Measurements from ENCODE around the gene TOPORS.

DNA sequence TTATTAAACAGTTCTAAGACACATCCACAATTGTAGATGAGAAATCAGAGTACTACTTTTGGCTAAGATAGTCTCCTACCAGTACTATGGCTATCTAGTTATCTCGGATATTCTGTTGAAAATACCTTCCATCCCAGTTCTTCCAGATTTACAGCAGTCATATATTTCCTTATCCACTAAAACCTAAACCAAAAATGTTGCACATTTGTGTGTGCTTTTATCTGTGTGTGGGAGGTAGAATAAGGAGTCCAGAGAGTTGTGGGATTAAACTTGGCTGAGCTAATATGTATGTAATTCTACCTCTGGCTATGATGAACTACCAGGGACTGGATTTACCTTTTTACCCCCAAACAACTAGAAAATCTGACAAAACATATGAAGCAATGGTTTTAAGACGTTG lies 38.1 kb upstream of the TOPORS start:
- TF ChIP-seq, protein P1, sequence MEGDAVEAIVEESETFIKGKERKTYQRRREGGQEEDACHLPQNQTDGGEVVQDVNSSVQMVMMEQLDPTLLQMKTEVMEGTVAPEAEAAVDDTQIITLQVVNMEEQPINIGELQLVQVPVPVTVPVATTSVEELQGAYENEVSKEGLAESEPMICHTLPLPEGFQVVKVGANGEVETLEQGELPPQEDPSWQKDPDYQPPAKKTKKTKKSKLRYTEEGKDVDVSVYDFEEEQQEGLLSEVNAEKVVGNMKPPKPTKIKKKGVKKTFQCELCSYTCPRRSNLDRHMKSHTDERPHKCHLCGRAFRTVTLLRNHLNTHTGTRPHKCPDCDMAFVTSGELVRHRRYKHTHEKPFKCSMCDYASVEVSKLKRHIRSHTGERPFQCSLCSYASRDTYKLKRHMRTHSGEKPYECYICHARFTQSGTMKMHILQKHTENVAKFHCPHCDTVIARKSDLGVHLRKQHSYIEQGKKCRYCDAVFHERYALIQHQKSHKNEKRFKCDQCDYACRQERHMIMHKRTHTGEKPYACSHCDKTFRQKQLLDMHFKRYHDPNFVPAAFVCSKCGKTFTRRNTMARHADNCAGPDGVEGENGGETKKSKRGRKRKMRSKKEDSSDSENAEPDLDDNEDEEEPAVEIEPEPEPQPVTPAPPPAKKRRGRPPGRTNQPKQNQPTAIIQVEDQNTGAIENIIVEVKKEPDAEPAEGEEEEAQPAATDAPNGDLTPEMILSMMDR (IDR thresholded peaks at IDR 0.05; ENCODE audit: borderline replicate concordance, extremely low read depth, low read length, poor library complexity, severe bottlenecking), result no peak
- no peak for TF ChIP-seq EZH2 (IDR thresholded peaks at IDR 0.05; ENCODE audit: borderline replicate concordance, low read depth, low read length, severe bottlenecking)
